CD14-positive monocyte (primary cell): ENCODE results near the gene STRBP. TPM values are rescaled to one million over a fixed set of nuclear protein-coding genes. Genes with fewer than 3 reads are reported as not detected.

Experiments
- DNase-seq, 3 donors: peaks; one replicate each; pipeline ENCODE4 v3.0.0-alpha.2; 2011 to 2022
- H2AFZ ChIP-seq: 2 replicates; pipeline ENCODE4 v1.6.0; 2012; ENCODE audit warnings: mild to moderate bottlenecking, low read depth, low read length, inconsistent platforms; ENCODE audit not compliant: insufficient read depth, poor library complexity, severe bottlenecking
- H3K27ac ChIP-seq, 2 donors: 1 replicate in 1 of 2; 2 replicates in 1 of 2; pipeline ENCODE4 v1.5.1; 2012 to 2013; ENCODE audit warnings: low read length in 2 of 2, control low read depth in 1 of 2, inconsistent platforms in 1 of 2, low read depth in 1 of 2, mild to moderate bottlenecking in 1 of 2
- H3K27me3 ChIP-seq, 2 donors: one replicate each; pipeline versions ENCODE4 v1.6.0 to v1.6.1; 2011 to 2013; ENCODE audit warnings: low read length in 2 of 2; ENCODE audit not compliant: control insufficient read depth in 2 of 2, insufficient read depth in 2 of 2
- H3K36me3 ChIP-seq, 2 donors: replicated peaks in 1 of 2; 1 replicate in 1 of 2; 2 replicates in 1 of 2; pipeline versions ENCODE4 v1.5.1 to v1.6.1; 2012 to 2013; ENCODE audit warnings: low read length in 2 of 2, control low read depth in 1 of 2, inconsistent platforms in 1 of 2, mild to moderate bottlenecking in 1 of 2; ENCODE audit not compliant: insufficient read depth in 2 of 2, control insufficient read depth in 1 of 2
- H3K4me1 ChIP-seq, 2 donors: 1 replicate in 1 of 2; 2 replicates in 1 of 2; pipeline versions ENCODE4 v1.5.1 to v1.6.1; 2012 to 2013; ENCODE audit warnings: low read length in 2 of 2, control low read depth in 1 of 2, inconsistent platforms in 1 of 2, mild to moderate bottlenecking in 1 of 2, moderate library complexity in 1 of 2; ENCODE audit not compliant: insufficient read depth in 2 of 2, control insufficient read depth in 1 of 2
- H3K4me2 ChIP-seq: replicated peaks from 2 replicates; pipeline ENCODE3; 2012; ENCODE audit warnings: low read length, moderate library complexity, mild to moderate bottlenecking; ENCODE audit not compliant: poor library complexity, severe bottlenecking; ENCODE audit errors: extremely low read depth
- H3K4me3 ChIP-seq, 3 experiments: fragments of 200-600 bp in 1 of 3; sonication (generic) in 1 of 3; replicated peaks in 1 of 3; 1 replicate in 2 of 3; 2 replicates in 1 of 3; pipeline ENCODE4 v1.5.1; 2011 to 2013; ENCODE audit warnings: low read length in 3 of 3, mild to moderate bottlenecking in 3 of 3, control low read depth in 2 of 3, low read depth in 2 of 3, inconsistent platforms in 1 of 3, moderate library complexity in 1 of 3
- H3K79me2 ChIP-seq: 2 replicates; pipeline ENCODE4 v1.6.0; 2012; ENCODE audit warnings: mild to moderate bottlenecking, control low read depth, inconsistent platforms, low read length, moderate library complexity; ENCODE audit not compliant: insufficient read depth
- H3K9ac ChIP-seq: 2 replicates; pipeline ENCODE4 v1.6.0; 2017; ENCODE audit warnings: low read length, mild to moderate bottlenecking; ENCODE audit not compliant: insufficient read depth, poor library complexity, severe bottlenecking
- H3K9me3 ChIP-seq, 2 donors: replicated peaks in 1 of 2; 1 replicate in 1 of 2; 2 replicates in 1 of 2; pipeline versions ENCODE4 v1.5.1 to v1.6.1; 2012 to 2013; ENCODE audit warnings: low read length in 2 of 2, control low read depth in 1 of 2; ENCODE audit not compliant: control insufficient read depth in 1 of 2, insufficient read depth in 1 of 2
- H4K20me1 ChIP-seq: 2 replicates; pipeline ENCODE4 v1.6.0; 2012; ENCODE audit warnings: mild to moderate bottlenecking, low read length, control low read depth, moderate library complexity; ENCODE audit not compliant: insufficient read depth
- H3K27ac Mint-ChIP-seq, 7 donors: one replicate each; pipeline ENCODE4 v1.8.0; 2020; ENCODE audit warnings: mild to moderate bottlenecking in 7 of 7, mixed read lengths in 7 of 7, moderate library complexity in 6 of 7, inconsistent platforms in 2 of 7
- H3K27me3 Mint-ChIP-seq, 3 donors: one replicate each; pipeline ENCODE4 v1.8.0; 2021 to 2022; ENCODE audit warnings: low read depth in 3 of 3, mild to moderate bottlenecking in 3 of 3, mixed read lengths in 3 of 3, moderate library complexity in 3 of 3, inconsistent platforms in 1 of 3
- H3K36me3 Mint-ChIP-seq, 2 donors: one replicate each; pipeline ENCODE4 v1.8.0; 2020; ENCODE audit warnings: mixed read lengths in 2 of 2, inconsistent platforms in 1 of 2, mild to moderate bottlenecking in 1 of 2
- H3K4me1 Mint-ChIP-seq: one replicate; pipeline ENCODE4 v1.8.0; 2020; ENCODE audit warnings: mild to moderate bottlenecking, mixed read lengths
- H3K4me3 Mint-ChIP-seq, 2 donors: one replicate each; pipeline ENCODE4 v1.8.0; 2020; ENCODE audit warnings: mild to moderate bottlenecking in 2 of 2, mixed read lengths in 2 of 2, moderate library complexity in 1 of 2
- H3K9me3 Mint-ChIP-seq, 7 donors: one replicate each; pipeline ENCODE4 v1.8.0; 2020 to 2022; ENCODE audit warnings: mixed read lengths in 7 of 7, mild to moderate bottlenecking in 6 of 7, moderate library complexity in 6 of 7, inconsistent platforms in 2 of 7
- WGBS: methylation state at CpG from one replicate; pipeline ENCODE4 v1.1.5; 2013; ENCODE audit warnings: missing lambda C conversion rate; ENCODE audit not compliant: insufficient coverage; 5-methylcytosine and 5-hydroxymethylcytosine counted together
- intact Hi-C, 2 donors: fragments of 100-400 bp; cut with micrococcal nuclease; formaldehyde crosslinking; loops; one replicate each; pipeline versions ENCODE4 v1.15.0 to v1.15.1; 2023
- polyA plus RNA-seq, 3 donors: library from polyadenylated mRNA; depleted of rRNA in 1 of 3; unstranded in 2 of 3; stranded (reverse) in 1 of 3; fragments of 300-500 nt in 2 of 3; fragments of >200 nt in 1 of 3; fragmentation: Illumina TruSeq in 2 of 3; gene quantifications; 1 replicate in 2 of 3; 2 replicates in 1 of 3; pipeline ENCODE4 v1.2.3, GENCODE V29; 2012 to 2021
- TF ChIP-seq, protein P1 (sequence below): fragments of 200-600 bp; IDR thresholded peaks from one replicate; pipeline ENCODE4 v1.8.0; 2022; ENCODE audit warnings: antibody characterized with exemption, mild to moderate bottlenecking

STRBP gene
- polyA plus RNA-seq, 3 donors: 0.97 to 1.9 (median 1.9) TPM

DNA sequence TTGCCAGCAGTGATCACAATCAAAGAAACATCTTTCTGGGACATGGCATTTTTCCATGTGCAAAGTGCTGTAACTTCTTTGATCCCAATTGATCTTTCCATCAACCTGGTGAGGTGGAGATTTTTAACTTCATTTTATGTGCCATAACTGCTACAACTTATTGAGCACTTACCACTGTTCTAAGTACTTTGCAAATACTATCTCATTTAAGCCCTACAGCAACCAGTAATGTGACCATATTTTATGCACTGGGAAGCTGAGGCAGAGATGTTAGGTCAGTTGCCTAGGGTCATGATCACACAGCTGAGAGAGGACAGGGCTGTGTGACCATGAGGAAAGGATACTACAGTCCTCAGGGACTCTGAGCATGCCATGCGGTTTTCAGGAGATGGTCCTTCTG lies 17.9 kb upstream of the STRBP start:
- H4K20me1 ChIP-seq: no peaks in the 10 kb centered on the region
- no peaks in the 10 kb centered on the region for H3K36me3 ChIP-seq
- H3K36me3 Mint-ChIP-seq: no peaks in the 10 kb centered on the region
- H3K4me3 ChIP-seq: no peak overlapping the region
- TF ChIP-seq, protein P1, sequence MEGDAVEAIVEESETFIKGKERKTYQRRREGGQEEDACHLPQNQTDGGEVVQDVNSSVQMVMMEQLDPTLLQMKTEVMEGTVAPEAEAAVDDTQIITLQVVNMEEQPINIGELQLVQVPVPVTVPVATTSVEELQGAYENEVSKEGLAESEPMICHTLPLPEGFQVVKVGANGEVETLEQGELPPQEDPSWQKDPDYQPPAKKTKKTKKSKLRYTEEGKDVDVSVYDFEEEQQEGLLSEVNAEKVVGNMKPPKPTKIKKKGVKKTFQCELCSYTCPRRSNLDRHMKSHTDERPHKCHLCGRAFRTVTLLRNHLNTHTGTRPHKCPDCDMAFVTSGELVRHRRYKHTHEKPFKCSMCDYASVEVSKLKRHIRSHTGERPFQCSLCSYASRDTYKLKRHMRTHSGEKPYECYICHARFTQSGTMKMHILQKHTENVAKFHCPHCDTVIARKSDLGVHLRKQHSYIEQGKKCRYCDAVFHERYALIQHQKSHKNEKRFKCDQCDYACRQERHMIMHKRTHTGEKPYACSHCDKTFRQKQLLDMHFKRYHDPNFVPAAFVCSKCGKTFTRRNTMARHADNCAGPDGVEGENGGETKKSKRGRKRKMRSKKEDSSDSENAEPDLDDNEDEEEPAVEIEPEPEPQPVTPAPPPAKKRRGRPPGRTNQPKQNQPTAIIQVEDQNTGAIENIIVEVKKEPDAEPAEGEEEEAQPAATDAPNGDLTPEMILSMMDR: no peak
- no peak overlapping the region for H3K27ac ChIP-seq
- H3K79me2 ChIP-seq: no peaks in the 10 kb centered on the region
- no peaks in the 10 kb centered on the region for H3K9me3 Mint-ChIP-seq
- no peak for DNase-seq
- no peak overlapping the region for H3K4me2 ChIP-seq
- no peaks in the 10 kb centered on the region for H3K9me3 ChIP-seq
- no peak overlapping the region for H3K9ac ChIP-seq
- H2AFZ ChIP-seq: no peak overlapping the region
- peaks cover 0 to 4% of the 10 kb centered on the region in 2 donors for H3K27me3 ChIP-seq
- H3K4me3 Mint-ChIP-seq: no peak overlapping the region
- peaks cover 0 to 8% (median 0%) of the 10 kb centered on the region in 3 donors for H3K27me3 Mint-ChIP-seq
- H3K27ac Mint-ChIP-seq: no peak overlapping the region
- intact Hi-C loops: no loop called here
- WGBS: 100% methylated on average over 1 of the region's 1 CpG
- H3K4me1 ChIP-seq: no peaks in the 10 kb centered on the region
- no peaks in the 10 kb centered on the region for H3K4me1 Mint-ChIP-seq

GRCh38 chr9:123284656-123285055 lies 16.3 kb upstream of the STRBP start:
- H4K20me1 ChIP-seq: no peaks in the 10 kb centered on the region
- no peaks in the 10 kb centered on the region for H3K79me2 ChIP-seq
- H3K27me3 Mint-ChIP-seq: peaks cover 0 to 8% (median 1%) of the 10 kb centered on the region in 3 donors
- intact Hi-C loops: no loop called here
- H3K36me3 ChIP-seq: no peaks in the 10 kb centered on the region
- H2AFZ ChIP-seq: no peak overlapping the region
- peaks cover 0 to 3% (median 0%) of the 10 kb centered on the region in 7 donors for H3K9me3 Mint-ChIP-seq
- no peaks in the 10 kb centered on the region for H3K9me3 ChIP-seq
- no peak overlapping the region for H3K4me3 Mint-ChIP-seq
- no peaks in the 10 kb centered on the region for H3K4me1 ChIP-seq
- no peak overlapping the region for H3K27ac ChIP-seq
- WGBS: 97% methylated on average over 6 of the region's 7 CpGs
- peaks cover 0 to 4% of the 10 kb centered on the region in 2 donors for H3K27me3 ChIP-seq
- H3K4me1 Mint-ChIP-seq: no peaks in the 10 kb centered on the region
- no peak overlapping the region for H3K27ac Mint-ChIP-seq
- DNase-seq: no peak
- no peaks in the 10 kb centered on the region for H3K36me3 Mint-ChIP-seq
- H3K4me2 ChIP-seq: no peak overlapping the region
- H3K4me3 ChIP-seq: no peak overlapping the region
- TF ChIP-seq, protein P1: no peak
- H3K9ac ChIP-seq: no peak overlapping the region
